DND-41 (cell line): ENCODE measurements around the gene LCN12.

Experiments used
- ATAC-seq: fragments of 200-7000 bp; cut with Tn5 transposase; 3 replicates; pipeline ENCODE4 v1.9.1; 2021; ENCODE audit warnings: low read depth; ENCODE audit not compliant: insufficient read depth
- DNase-seq: peaks from one replicate; pipeline ENCODE4 v3.0.0-alpha.2; 2020
- H2AFZ ChIP-seq: 2 replicates; pipeline ENCODE4 v1.6.0; 2012; ENCODE audit warnings: low read depth, low read length
- H3K27ac ChIP-seq: 2 replicates; pipeline ENCODE4 v1.5.1; 2012; ENCODE audit warnings: low read length, inconsistent platforms
- H3K27me3 ChIP-seq: fragments of 200-600 bp; sonication (generic); 2 replicates; pipeline ENCODE4 v1.6.0; 2012; ENCODE audit warnings: low read length, mild to moderate bottlenecking, inconsistent platforms; ENCODE audit not compliant: insufficient read depth, poor library complexity
- H3K36me3 ChIP-seq: 2 replicates; pipeline ENCODE4 v1.5.1; 2012; ENCODE audit warnings: low read length, inconsistent platforms; ENCODE audit not compliant: insufficient read depth
- H3K4me1 ChIP-seq: 2 replicates; pipeline ENCODE4 v1.5.1; 2012; ENCODE audit warnings: mild to moderate bottlenecking, low read length; ENCODE audit not compliant: insufficient read depth
- H3K4me2 ChIP-seq: 2 replicates; pipeline ENCODE4 v1.6.0; 2012; ENCODE audit warnings: mild to moderate bottlenecking, moderate library complexity, low read length, inconsistent platforms; ENCODE audit not compliant: insufficient read depth
- H3K4me3 ChIP-seq, 2 experiments: fragments of 200-600 bp in 1 of 2; shearing (Covaris generic) in 1 of 2; 2 replicates each; pipeline ENCODE4 v1.5.1; 2012 to 2016; ENCODE audit warnings: inconsistent platforms in 2 of 2, low read length in 2 of 2, mild to moderate bottlenecking in 2 of 2, low read depth in 1 of 2, moderate library complexity in 1 of 2
- H3K79me2 ChIP-seq: 2 replicates; pipeline ENCODE4 v1.6.0; 2012; ENCODE audit warnings: low read length, inconsistent platforms; ENCODE audit not compliant: insufficient read depth
- H3K9ac ChIP-seq: 2 replicates; pipeline ENCODE4 v1.6.0; 2012; ENCODE audit warnings: low read depth, mild to moderate bottlenecking, inconsistent platforms, low read length, moderate library complexity
- H3K9me3 ChIP-seq: 2 replicates; pipeline ENCODE4 v1.5.1; 2012; ENCODE audit warnings: low read length, moderate library complexity, mild to moderate bottlenecking, inconsistent platforms; ENCODE audit not compliant: insufficient read depth, severe bottlenecking
- H4K20me1 ChIP-seq: 2 replicates; pipeline ENCODE4 v1.6.0; 2012; ENCODE audit warnings: low read length; ENCODE audit not compliant: insufficient read depth
- EZH2 ChIP-seq: IDR thresholded peaks from 3 replicates; pipeline ENCODE4 v1.6.1; 2012; ENCODE audit warnings: borderline replicate concordance, low read depth, mild to moderate bottlenecking, moderate library complexity, low read length, inconsistent platforms; ENCODE audit not compliant: severe bottlenecking
- TF ChIP-seq, protein P1 (sequence below): IDR thresholded peaks from 2 replicates; pipeline ENCODE4 v1.5.1; 2012; ENCODE audit warnings: borderline replicate concordance, low read length, moderate library complexity, mild to moderate bottlenecking; ENCODE audit not compliant: poor library complexity, severe bottlenecking; ENCODE audit errors: extremely low read depth

LCN12 gene

DNA sequence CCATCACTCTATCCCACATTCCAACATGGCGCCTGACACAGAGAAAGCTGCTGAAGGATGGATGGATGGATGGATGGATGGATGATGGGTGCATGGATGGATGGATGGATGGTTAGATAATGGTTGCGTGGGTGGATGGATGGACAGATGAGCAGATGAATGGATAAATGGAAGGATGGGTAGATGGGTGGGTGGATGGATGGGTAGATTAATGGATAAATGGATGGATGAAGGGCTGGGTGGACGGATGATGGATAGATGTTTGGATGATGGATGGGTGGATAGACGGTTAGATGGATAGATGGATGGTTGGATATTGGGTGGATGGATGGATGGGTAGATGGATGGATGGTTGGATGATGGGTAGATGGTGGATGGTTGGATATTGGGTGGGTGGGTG lies 4.5 kb downstream of the LCN12 start:
- no peak for TF ChIP-seq EZH2
- TF ChIP-seq, protein P1, sequence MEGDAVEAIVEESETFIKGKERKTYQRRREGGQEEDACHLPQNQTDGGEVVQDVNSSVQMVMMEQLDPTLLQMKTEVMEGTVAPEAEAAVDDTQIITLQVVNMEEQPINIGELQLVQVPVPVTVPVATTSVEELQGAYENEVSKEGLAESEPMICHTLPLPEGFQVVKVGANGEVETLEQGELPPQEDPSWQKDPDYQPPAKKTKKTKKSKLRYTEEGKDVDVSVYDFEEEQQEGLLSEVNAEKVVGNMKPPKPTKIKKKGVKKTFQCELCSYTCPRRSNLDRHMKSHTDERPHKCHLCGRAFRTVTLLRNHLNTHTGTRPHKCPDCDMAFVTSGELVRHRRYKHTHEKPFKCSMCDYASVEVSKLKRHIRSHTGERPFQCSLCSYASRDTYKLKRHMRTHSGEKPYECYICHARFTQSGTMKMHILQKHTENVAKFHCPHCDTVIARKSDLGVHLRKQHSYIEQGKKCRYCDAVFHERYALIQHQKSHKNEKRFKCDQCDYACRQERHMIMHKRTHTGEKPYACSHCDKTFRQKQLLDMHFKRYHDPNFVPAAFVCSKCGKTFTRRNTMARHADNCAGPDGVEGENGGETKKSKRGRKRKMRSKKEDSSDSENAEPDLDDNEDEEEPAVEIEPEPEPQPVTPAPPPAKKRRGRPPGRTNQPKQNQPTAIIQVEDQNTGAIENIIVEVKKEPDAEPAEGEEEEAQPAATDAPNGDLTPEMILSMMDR: no peak
- no peak overlapping the region for H2AFZ ChIP-seq

GRCh38 chr9:136957461-136957860 lies 5.4 kb downstream of the LCN12 start:
- Histone ChIP-seq H3K9ac (no peak overlapping the region), H3K4me2 (no peak overlapping the region), H3K36me3 (no peaks in the 10 kb centered on the region), H3K27me3 (no peaks in the 10 kb centered on the region), H2AFZ (no peak overlapping the region), H4K20me1 (no peaks in the 10 kb centered on the region), H3K27ac (no peak overlapping the region), H3K4me3 (no peak overlapping the region), H3K4me1 (no peaks in the 10 kb centered on the region), H3K9me3 (no peaks in the 10 kb centered on the region), H3K79me2 (no peaks in the 10 kb centered on the region)
- DNase-seq (no peak), ATAC-seq (no peak)
- TF ChIP-seq, protein P1: no peak
- no peak for TF ChIP-seq EZH2

More for the DNA sequence above, 4.5 kb downstream of the LCN12 start:
- Histone ChIP-seq H3K4me1 (no peaks in the 10 kb centered on the region), H4K20me1 (no peaks in the 10 kb centered on the region), H3K27me3 (no peaks in the 10 kb centered on the region), H3K9me3 (no peaks in the 10 kb centered on the region), H3K36me3 (no peaks in the 10 kb centered on the region), H3K9ac (no peak overlapping the region), H3K4me3 (no peak overlapping the region), H3K27ac (no peak overlapping the region), H3K79me2 (no peaks in the 10 kb centered on the region), H3K4me2 (no peak overlapping the region)
- DNase-seq (no peak), ATAC-seq (no peak)

DNA sequence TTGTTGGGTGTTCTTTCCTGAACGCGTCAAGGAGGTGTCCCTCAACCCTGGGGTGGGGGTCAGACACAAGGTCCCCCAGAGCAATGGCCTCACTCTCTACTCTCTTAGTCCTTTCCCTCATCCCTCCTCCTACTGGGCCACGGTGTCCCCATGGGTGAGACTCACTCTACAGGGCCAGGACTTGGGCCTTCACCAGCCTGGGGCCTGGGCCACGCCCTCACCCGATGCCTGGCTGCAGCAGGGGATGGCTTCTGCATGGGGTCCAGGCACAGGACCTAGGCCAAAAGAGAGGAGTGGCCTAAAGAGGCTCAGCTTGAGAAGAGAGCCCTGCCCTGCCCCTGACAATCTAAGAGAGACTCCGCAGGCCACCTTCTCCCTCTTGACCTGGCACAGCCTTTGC lies 5.8 kb downstream of the LCN12 start:
- ATAC-seq (no peak), DNase-seq (no peak)
- TF ChIP-seq, protein P1: no peak
- TF ChIP-seq EZH2: no peak
- H4K20me1 ChIP-seq: no peaks in the 10 kb centered on the region
- H3K27me3 ChIP-seq: no peaks in the 10 kb centered on the region
- no peaks in the 10 kb centered on the region for H3K79me2 ChIP-seq
- no peak overlapping the region for H3K4me2 ChIP-seq
- H3K4me1 ChIP-seq: no peaks in the 10 kb centered on the region
- H3K4me3 ChIP-seq: no peak overlapping the region
- H3K27ac ChIP-seq: no peak overlapping the region
- no peaks in the 10 kb centered on the region for H3K9me3 ChIP-seq
- H3K9ac ChIP-seq: no peak overlapping the region
- H2AFZ ChIP-seq: no peak overlapping the region
- H3K36me3 ChIP-seq: no peaks in the 10 kb centered on the region

DNA sequence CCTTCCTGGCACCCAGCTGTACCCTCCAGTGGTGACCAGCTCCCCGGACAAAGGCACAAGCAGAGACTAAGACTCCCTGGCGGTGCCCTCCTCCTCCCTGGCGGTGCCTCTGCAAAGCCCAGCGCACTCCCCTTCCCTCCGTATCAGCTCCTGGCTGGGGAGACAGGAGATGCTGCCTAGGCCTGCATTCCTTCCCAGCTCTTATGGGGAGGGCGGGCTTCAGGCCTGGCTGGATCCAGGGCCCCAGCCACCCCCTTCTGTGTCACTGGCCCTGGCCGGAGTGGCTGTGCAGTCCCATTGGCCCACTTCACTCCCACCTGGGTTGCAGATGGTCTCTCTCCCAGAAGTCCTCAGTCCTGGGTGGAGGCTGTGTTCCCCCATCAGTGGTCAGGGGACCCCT lies 6.4 kb downstream of the LCN12 start:
- ATAC-seq (no peak), DNase-seq (no peak)
- Histone ChIP-seq H3K4me1 (no peaks in the 10 kb centered on the region), H3K9me3 (no peaks in the 10 kb centered on the region), H4K20me1 (no peaks in the 10 kb centered on the region), H3K4me3 (no peak overlapping the region), H3K79me2 (no peaks in the 10 kb centered on the region), H3K27ac (no peak overlapping the region), H3K36me3 (no peaks in the 10 kb centered on the region), H3K9ac (no peak overlapping the region), H2AFZ (no peak overlapping the region), H3K27me3 (no peaks in the 10 kb centered on the region), H3K4me2 (no peak overlapping the region)
- no peak for TF ChIP-seq EZH2
- TF ChIP-seq, protein P1: no peak
